ENCODE data around the gene INPP5A.
"Not testable (repeated sequence)": the region's sequence is repeated elsewhere in the genome, so short reads cannot be mapped to it uniquely, and the experiment has no call there.

INPP5A gene

GRCh38 chr10:132793871-132794849 lies 256.6 kb downstream of the INPP5A start:
- DNase-seq: no peak

- no peak for DNase-seq
Measured at GRCh38 chr10:132796846-132797245, 259.3 kb downstream of the INPP5A start.

GRCh38 chr10:132797986-132798385 lies 260.4 kb downstream of the INPP5A start:
- not testable (repeated sequence) for DNase-seq

- DNase-seq: no peak
Measured at GRCh38 chr10:132798403-132798802, 260.8 kb downstream of the INPP5A start.

GRCh38 chr10:132798876-132799275 lies 261.3 kb downstream of the INPP5A start:
- DNase-seq: no peak

GRCh38 chr10:132799865-132800264 lies 262.3 kb downstream of the INPP5A start:
- DNase-seq: no peak

DNA sequence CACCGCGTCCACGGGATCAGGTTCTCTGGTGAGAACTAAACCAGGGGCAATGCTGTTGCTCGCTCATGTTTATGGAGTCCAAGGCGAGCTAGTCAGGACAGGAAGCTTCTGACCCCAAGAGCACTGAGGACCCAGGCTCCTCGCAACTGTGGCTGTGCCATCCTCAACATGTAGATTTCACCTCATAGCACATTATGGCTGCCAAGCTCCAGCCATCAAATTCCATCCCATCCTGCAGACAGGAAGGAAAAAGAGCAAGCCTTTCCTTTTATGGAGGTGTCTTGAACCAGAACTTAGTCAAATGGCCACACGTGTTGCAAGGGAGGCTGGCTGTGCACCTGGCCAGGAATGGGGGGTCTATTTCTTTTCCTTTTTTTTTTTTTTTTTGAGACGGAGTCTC lies 264.5 kb downstream of the INPP5A start:
- DNase-seq: no peak

DNA sequence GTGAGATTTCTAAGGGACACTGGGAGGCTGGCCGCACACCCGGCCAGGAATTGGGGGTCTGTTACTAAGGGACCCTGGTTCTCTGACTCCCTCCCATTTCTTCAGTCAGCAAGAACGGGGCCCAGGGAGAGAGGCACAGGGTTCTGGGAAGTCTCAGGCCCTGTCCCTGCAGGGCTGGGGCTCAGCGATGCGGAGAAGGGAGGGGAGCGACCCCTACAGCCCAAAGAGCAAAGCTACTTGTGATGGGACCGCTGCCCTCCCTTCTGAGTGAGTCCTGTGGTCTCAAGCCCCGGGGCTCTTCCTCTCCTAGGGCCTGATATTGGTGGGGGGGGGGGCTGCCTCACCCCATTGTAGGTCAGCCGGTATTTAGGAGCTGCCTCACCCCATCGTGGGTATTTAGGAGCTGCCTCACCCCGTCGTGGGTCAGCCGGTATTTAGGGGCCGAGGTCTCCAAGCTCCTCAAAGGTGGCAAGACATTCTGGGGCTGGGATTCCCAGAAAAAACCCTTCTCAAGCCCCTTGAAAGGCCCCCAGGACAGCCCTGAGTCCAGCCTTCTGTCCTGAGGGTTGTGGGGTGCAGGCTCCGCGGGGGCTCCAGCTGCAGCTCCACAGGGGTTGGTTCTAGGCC lies 265.2 kb downstream of the INPP5A start:
- no peak for DNase-seq

DNA sequence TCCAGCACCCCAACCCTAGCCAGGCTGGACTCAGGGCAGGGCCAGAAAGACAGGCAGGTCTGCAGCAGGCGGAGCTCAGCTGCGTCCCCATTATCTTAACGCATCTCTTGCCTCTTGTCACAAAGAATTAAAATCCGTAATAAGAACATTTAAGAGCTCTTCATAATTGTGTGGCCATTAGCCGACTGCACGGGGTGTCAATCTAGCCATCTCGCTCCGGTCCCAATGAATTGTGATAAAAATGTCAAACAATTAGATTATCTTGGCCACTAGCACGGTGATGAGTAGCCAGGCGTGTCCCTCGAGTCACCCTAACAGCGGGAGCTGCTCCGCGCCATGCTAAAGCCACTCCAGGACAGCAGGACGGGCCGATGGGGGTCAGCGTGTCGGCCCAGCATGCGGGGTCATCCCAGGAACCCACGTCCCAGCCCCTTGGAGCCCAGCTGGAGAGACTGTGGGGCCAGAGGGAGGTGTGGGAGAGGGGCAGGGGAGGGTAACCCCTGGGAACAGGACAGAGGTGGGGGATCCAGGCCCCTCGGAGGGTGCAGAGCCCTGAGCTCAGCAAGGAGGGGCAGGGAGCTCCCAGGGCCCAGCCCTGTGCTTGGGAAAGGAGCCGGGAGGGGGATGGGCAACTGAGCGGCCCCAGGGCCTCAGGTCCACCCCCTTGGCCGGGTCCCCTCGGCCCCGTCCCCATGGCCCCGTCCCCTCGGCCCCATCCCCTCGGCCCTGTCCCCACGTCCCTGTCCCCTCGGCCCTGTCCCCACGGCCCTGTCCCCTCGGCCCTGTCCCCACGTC lies 266.0 kb downstream of the INPP5A start:
- no peak for DNase-seq

GRCh38 chr10:132804287-132804686 lies 266.7 kb downstream of the INPP5A start:
- no peak for DNase-seq

DNA sequence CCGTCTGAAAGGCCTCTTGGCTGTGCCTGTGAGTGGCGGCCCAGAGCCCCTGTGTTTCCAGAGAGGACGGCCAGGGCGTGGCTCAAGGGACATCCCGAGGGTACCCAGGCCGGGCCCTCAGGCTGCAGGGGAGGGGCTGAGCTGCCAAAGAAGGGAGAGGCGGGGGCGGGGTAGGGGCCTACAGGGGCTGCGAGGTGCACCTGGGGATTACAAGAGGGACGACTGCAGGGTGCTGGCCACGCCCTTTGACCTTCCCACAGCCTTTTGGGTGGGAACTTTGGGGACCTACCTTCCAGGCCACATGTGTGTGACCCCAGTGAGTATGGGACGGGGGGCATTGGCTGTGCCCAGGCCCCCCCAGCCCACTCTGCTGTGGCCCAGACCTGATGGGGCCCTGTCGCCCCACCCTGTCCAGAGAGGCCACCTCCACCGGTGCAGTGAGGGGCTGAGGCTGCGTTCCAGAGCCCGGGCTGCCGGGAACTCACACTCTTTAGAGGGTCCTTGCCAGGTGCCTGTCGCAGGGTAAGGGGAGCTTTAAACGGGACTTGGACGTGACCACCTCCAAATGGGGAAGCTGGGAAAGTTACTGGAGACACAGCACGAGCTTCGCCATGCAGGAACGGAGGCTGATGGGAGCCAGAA lies 267.3 kb downstream of the INPP5A start:
- DNase-seq: no peak

DNA sequence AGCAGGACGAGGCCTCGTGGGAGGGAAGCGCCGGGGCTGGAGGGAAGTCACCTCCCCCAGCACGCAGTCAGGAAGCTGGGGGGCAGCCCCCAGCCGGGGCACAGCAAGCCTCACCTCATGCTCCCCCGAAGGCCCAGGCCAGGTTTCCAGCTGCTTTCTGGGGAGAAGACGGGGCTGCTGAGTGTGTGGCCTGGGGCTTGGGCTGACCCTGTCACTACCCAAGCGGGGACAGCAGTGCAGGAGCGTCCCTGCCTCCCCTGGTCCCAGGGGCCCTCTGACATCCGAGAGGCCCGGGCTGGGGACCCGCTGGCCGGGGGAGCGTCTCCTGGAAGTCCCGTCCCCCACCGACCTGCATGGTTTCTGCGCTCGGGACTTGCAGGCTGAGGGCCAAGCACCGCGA lies 268.0 kb downstream of the INPP5A start:
- DNase-seq: no peak

DNA sequence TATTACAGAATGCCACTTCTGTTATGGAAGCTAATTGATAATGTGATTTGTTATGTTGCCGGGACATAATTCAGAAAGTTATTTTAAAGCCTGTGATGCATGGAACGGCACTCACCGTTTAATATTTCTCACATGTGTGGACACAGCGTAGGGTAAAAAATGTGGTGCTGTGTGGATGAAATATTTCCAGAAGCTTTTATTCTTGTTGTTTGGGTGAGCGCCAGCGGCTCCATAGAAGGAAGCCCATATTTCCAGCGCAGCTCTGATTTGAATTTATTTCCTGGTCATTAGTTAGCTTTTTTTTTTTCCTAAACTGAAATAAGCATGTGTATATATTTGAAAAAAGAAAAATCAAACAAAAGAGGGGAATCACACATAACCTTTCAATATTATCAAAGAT lies 268.5 kb downstream of the INPP5A start:
- no peak for DNase-seq

- no peak for DNase-seq
Measured at GRCh38 chr10:132806561-132807003, 269.0 kb downstream of the INPP5A start.

DNA sequence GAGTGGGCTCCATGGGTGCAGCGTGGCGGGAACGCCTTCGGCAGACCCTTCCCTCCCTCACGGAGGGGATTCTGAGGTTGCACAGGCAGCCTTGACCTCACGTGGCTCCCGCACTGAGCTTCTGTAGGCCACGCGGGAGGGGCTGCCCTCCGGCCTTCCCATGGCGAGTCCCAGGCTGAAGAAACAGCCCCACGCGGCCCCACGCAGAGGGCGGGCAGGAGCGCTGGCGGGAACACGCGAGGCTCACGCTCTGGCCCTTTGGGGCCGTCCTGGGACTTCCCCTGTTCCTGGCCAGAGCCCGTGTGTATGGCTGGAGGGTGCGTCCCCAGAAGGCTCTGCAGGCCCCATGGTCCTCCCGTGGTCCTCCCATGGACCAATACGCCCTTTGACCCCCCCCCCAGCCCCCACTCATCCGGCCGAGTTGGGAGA lies 270.0 kb downstream of the INPP5A start:
- DNase-seq: no peak

GRCh38 chr10:132808383-132809231 lies 271.0 kb downstream of the INPP5A start:
- no peak for DNase-seq

GRCh38 chr10:132809232-132810140 lies 271.9 kb downstream of the INPP5A start:
- DNase-seq: no peak

DNA sequence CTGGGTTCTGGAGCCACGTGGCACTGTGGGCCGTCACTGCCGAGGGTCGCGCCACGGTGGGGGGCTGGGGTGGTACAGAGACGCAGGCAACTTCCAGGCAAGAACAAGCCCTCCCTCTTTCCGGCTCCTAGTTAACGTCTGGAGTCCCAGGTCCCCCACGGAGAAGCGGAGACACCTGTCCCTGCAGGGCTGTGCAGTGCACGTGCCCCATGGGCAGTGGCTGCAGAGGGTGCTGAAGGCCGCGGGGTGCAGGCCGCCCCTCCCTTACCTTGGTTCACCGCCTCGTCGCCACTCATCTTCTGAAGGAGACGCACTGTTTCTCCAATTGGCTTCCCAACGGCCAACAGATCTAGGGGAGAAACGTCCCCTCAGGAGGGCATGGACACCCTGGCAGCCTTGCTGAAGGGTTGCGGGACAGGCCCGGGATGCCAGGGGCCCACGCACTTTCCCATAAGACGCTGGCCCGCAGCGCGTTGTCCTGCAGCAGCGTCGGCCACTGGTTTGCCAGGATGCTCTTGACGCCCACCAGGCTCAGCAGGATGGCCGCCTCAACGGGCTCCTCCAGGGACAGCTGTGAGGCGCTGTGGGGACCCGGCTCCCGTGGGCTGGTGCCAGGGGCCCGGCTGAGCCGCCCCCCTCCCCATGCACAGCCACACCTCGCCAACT lies 272.7 kb downstream of the INPP5A start:
- no peak for DNase-seq

GRCh38 chr10:132810807-132811700 lies 273.5 kb downstream of the INPP5A start:
- no peak for DNase-seq
